ENCODE data around the gene LRRC52. TPM values are rescaled to one million over a fixed set of nuclear protein-coding genes. Genes with fewer than 3 reads are reported as not detected.
"Not testable (repeated sequence)": the region's sequence is repeated elsewhere in the genome, so short reads cannot be mapped to it uniquely, and the experiment has no call there.

The LRRC52 gene
- total RNA-seq, 4 donors from 2014 or later, result not detected

- H3K27ac ChIP-seq, result no peak overlapping the region
- in situ Hi-C loops (cut with MboI; ENCODE audit: low pct_ligation_motif_present in 1 of 4, low pct_unique_long_range_greater_than_20kb in 1 of 4, low sequenced_read_pairs in 3 of 4), result loop anchor here in 1 of 4 donors (25.0 kb wide), 1 partner anchor 315 kb away; no protein-coding TSS in a partner anchor
- H3K9me3 ChIP-seq, result no peaks in the 10 kb centered on the region
- intact Hi-C loops (cut with DNase I; ENCODE audit: low total_unique reads), result no loop called here
- H3K4me3 ChIP-seq, result no peak overlapping the region
- TF ChIP-seq POLR2AphosphoS5 (IDR thresholded peaks at IDR 0.05) (no peak), POLR2A (IDR thresholded peaks at IDR 0.05) (no peak), EP300 (IDR thresholded peaks at IDR 0.05; ENCODE audit: low read depth) (no peak)
- TF ChIP-seq, protein P1, sequence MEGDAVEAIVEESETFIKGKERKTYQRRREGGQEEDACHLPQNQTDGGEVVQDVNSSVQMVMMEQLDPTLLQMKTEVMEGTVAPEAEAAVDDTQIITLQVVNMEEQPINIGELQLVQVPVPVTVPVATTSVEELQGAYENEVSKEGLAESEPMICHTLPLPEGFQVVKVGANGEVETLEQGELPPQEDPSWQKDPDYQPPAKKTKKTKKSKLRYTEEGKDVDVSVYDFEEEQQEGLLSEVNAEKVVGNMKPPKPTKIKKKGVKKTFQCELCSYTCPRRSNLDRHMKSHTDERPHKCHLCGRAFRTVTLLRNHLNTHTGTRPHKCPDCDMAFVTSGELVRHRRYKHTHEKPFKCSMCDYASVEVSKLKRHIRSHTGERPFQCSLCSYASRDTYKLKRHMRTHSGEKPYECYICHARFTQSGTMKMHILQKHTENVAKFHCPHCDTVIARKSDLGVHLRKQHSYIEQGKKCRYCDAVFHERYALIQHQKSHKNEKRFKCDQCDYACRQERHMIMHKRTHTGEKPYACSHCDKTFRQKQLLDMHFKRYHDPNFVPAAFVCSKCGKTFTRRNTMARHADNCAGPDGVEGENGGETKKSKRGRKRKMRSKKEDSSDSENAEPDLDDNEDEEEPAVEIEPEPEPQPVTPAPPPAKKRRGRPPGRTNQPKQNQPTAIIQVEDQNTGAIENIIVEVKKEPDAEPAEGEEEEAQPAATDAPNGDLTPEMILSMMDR (IDR thresholded peaks at IDR 0.05), result no peak
- WGBS, 2 donors (ENCODE audit: low coverage in 1 of 2), result 80 to 86% methylated on average over 1 to 3 of the region's 3 CpGs
- H3K4me1 ChIP-seq, result no peaks in the 10 kb centered on the region
- DNase-seq, result no peak
- H3K27me3 ChIP-seq, result peaks cover 3% of the 10 kb centered on the region
- no peaks in the 10 kb centered on the region for H3K36me3 ChIP-seq
Measured at GRCh38 chr1:165577707-165578106, 33.9 kb downstream of the LRRC52 start.

DNA sequence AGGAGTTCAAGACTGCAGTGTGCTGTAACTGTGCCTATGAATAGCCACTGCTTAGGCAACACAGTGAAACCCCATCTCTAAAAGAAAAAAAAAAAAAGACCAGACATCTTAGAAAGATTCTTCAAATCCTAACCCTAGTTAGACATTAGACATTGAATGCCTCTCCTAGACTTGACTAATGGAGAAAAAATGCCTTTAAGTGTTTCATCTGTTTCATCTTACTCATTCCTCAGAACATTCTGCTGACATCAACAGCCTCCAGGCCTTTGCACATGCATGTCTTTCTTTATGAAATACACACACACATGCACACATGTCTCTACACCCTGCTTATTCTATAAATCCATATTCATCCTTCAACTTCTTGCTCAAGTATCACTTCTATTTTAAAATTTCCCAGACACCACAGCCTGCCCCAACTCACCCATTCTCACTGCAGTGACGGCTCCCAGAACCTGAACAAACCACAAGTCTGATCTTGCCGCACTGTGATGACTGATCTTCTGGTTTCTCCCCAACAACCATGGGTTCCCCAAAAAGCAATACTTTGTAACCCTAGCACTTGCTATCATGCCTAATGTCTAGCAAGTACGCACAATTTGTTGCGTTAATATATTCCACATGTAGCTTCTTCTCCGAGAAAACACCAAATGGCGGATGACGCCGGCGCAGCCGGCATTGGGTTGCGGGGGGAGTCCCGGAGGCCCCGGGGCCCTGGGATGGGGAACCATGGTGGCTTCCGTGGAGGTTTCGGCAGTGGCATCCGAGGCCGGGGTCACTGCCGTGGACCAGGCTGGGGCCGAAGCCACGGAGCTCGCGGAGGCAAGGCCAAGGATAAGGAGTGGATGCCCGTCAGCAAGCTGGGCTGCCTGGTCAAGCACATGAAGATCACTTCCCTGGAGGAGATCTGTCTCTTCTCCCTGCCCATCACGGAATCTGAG lies 37.4 kb downstream of the LRRC52 start:
- 94 to 100% methylated on average over 3 to 24 of the region's 24 CpGs for WGBS, 2 donors (ENCODE audit: low coverage in 1 of 2)
- Histone ChIP-seq H3K36me3 (no peaks in the 10 kb centered on the region), H3K4me3 (no peak overlapping the region), H3K27me3 (peaks cover 5% of the 10 kb centered on the region), H3K9me3 (no peaks in the 10 kb centered on the region), H3K4me1 (no peaks in the 10 kb centered on the region), H3K27ac (no peak overlapping the region)
- no peak for DNase-seq
- intact Hi-C loops (cut with DNase I; ENCODE audit: low total_unique reads) (no loop called here), in situ Hi-C loops (cut with MboI; ENCODE audit: low pct_ligation_motif_present in 1 of 4, low pct_unique_long_range_greater_than_20kb in 1 of 4, low sequenced_read_pairs in 3 of 4) (loop anchor here in 1 of 4 donors (25.0 kb wide), 1 partner anchor 319 kb away; no protein-coding TSS in a partner anchor)
- TF ChIP-seq EP300 (IDR thresholded peaks at IDR 0.05; ENCODE audit: low read depth) (no peak), POLR2AphosphoS5 (IDR thresholded peaks at IDR 0.05) (no peak), POLR2A (IDR thresholded peaks at IDR 0.05) (no peak)
- TF ChIP-seq, protein P1 (IDR thresholded peaks at IDR 0.05), result no peak

DNA sequence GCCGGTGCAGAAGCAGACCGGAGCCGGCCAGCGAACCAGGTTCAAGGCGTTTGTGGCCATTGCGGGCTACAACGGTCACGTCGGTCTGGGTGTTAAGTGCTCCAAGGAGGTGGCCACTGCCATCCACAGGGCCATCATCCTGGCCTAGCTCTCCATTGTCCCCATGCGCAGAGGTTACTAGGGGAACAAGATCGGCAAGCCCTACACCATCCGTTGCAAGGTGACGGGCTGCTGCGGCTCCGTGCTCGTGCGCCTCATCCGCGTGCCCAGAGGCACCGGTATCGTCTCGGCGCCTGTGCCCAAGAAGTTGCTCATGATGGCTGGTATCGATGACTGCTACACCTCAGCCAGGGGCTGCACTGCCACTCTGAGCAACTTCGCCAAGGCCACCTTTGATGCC lies 38.1 kb downstream of the LRRC52 start:
- Histone ChIP-seq H3K9me3 (no peaks in the 10 kb centered on the region), H3K27me3 (peaks cover 5% of the 10 kb centered on the region), H3K36me3 (no peaks in the 10 kb centered on the region), H3K4me1 (no peaks in the 10 kb centered on the region), H3K27ac (no peak overlapping the region), H3K4me3 (no peak overlapping the region)
- WGBS, 2 donors (ENCODE audit: low coverage in 1 of 2), result 95% methylated on average over 25 of the region's 25 CpGs; no CpG with 5 or more reads in 1 of the 2 donors
- TF ChIP-seq POLR2AphosphoS5 (IDR thresholded peaks at IDR 0.05) (no peak), POLR2A (IDR thresholded peaks at IDR 0.05) (no peak), EP300 (IDR thresholded peaks at IDR 0.05; ENCODE audit: low read depth) (no peak)
- TF ChIP-seq, protein P1 (IDR thresholded peaks at IDR 0.05), result no peak
- no peak for DNase-seq
- intact Hi-C loops (cut with DNase I; ENCODE audit: low total_unique reads) (no loop called here), in situ Hi-C loops (cut with MboI; ENCODE audit: low pct_ligation_motif_present in 1 of 4, low pct_unique_long_range_greater_than_20kb in 1 of 4, low sequenced_read_pairs in 3 of 4) (loop anchor here in 1 of 4 donors (25.0 kb wide), 1 partner anchor 320 kb away; no protein-coding TSS in a partner anchor)

DNA sequence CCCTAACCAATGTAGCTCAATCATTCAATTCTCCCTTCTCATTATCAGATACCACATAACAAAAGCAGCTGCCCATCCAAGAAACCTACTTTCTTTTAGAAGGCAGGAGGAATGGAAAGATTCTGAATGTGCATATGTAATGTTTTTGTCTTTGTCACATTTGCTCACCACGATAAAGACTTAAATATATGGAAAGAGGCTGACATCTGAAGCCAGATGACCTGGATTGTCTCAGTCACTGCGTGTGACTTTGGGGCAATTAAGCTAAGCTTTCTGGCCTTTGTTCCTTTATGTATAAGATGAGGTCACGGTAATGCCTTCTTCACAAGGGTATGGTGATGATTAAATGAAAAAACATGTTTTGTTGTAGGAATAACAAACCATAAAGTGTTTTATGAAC lies 42.6 kb downstream of the LRRC52 start:
- H3K9me3 ChIP-seq, result no peaks in the 10 kb centered on the region
- WGBS, 2 donors (ENCODE audit: low coverage in 1 of 2), result 48% methylated on average over 3 of the region's 3 CpGs; no CpG with 5 or more reads in 1 of the 2 donors

DNA sequence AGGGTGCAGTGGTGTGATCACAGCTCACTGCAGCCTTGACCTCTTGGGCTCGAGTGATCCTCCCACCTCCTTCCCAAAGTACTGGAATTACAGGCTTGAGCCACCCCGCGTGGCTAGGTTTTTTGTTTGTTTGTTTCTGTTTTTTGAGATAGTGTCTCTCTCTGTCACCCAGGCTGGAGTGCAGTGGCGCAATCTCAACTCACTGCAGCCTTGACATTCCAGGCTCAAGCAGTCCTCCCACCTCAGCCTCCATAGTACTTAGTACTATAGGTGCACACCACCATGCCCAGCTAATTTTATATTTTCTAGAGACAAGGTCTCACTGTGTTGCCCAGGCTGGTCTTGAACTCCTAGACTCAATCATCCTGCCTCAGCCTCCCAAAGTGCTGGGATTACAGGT lies 47.6 kb downstream of the LRRC52 start:
- H3K9me3 ChIP-seq; H3K4me1 ChIP-seq; H3K27ac ChIP-seq; H3K36me3 ChIP-seq; H3K4me3 ChIP-seq; DNase-seq; intact Hi-C loops (cut with DNase I; ENCODE audit: low total_unique reads): not testable (repeated sequence)
- peaks cover 52% of the 10 kb centered on the region for H3K27me3 ChIP-seq
- 78 to 86% methylated on average over 1 to 4 of the region's 4 CpGs for WGBS, 2 donors (ENCODE audit: low coverage in 1 of 2)
- in situ Hi-C loops (cut with MboI; ENCODE audit: low pct_ligation_motif_present in 1 of 4, low pct_unique_long_range_greater_than_20kb in 1 of 4, low sequenced_read_pairs in 3 of 4), result loop anchor here (5.0 to 25.0 kb wide), 3 partner anchors 197 to 329 kb away; no protein-coding TSS in a partner anchor

More for the DNA sequence above, 42.6 kb downstream of the LRRC52 start:
- in situ Hi-C loops (cut with MboI; ENCODE audit: low pct_ligation_motif_present in 1 of 4, low pct_unique_long_range_greater_than_20kb in 1 of 4, low sequenced_read_pairs in 3 of 4) (loop anchor here in 1 of 4 donors (25.0 kb wide), 1 partner anchor 324 kb away; no protein-coding TSS in a partner anchor), intact Hi-C loops (cut with DNase I; ENCODE audit: low total_unique reads) (no loop called here)
- Histone ChIP-seq H3K4me3 (no peak overlapping the region), H3K4me1 (no peaks in the 10 kb centered on the region), H3K27me3 (peaks cover 25% of the 10 kb centered on the region), H3K36me3 (no peaks in the 10 kb centered on the region), H3K27ac (no peak overlapping the region)
- TF ChIP-seq POLR2A (IDR thresholded peaks at IDR 0.05) (no peak), EP300 (IDR thresholded peaks at IDR 0.05; ENCODE audit: low read depth) (no peak), POLR2AphosphoS5 (IDR thresholded peaks at IDR 0.05) (no peak)
- TF ChIP-seq, protein P1 (IDR thresholded peaks at IDR 0.05), result no peak
- no peak for DNase-seq

Measured in transverse colon (tissue), 4 donors.